ENCODE data around the gene CD81. TPM values are rescaled to one million over a fixed set of nuclear protein-coding genes. Genes with fewer than 3 reads are reported as not detected.

The CD81 gene
- total RNA-seq, 3 donors from 2014 or later (not counting 1 experiment from before 2014, with no cell fraction given) = 263 to 292 (median 263) TPM

DNA sequence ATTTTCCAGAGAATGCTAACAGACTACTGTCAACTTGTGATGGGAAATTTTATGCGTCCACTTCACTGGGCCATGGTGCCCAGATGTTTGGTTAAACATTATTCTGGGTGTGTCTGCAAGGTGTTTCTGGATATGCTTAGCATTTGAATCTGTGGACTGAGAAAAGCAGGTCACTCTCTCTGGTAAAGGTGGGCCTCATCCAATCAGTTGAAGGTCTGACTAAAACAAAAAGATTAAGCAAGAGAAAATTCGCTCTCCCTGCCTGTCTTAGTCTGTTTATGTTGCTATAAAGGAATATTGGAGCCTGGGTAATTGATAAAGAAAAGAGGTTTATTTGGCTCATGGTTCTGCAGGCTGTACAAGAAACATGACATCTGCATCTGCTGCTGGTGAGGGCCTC is 32.1 kb upstream of the CD81 start:
- Histone ChIP-seq H3K9me3 (ENCODE audit: control insufficient read depth, insufficient read depth, low read length) (peaks cover 9% of the 10 kb centered on the region), H3K27ac (ENCODE audit: low read length) (no peak overlapping the region), H3K4me3 (ENCODE audit: low read length) (no peak overlapping the region), H3K27me3 (ENCODE audit: control insufficient read depth, insufficient read depth, low read length) (no peaks in the 10 kb centered on the region), H3K4me1 (ENCODE audit: control insufficient read depth, insufficient read depth, low read length) (no peaks in the 10 kb centered on the region), H3K36me3 (ENCODE audit: control insufficient read depth, insufficient read depth, low read length) (no peaks in the 10 kb centered on the region)
- no peaks in the 10 kb centered on the region for H3K27me3 Mint-ChIP-seq (ENCODE audit: low read depth in 2 of 2)
- H3K9me3 Mint-ChIP-seq = no peaks in the 10 kb centered on the region
- DNase-seq (no peak), ATAC-seq (no peak)
- WGBS (ENCODE audit: insufficient coverage) = 82% methylated on average over 2 of the region's 2 CpGs
- no peak for TF ChIP-seq CTCF (IDR thresholded peaks at IDR 0.05)
- intact Hi-C loops (cut with micrococcal nuclease) = no loop called here
- H3K36me3 Mint-ChIP-seq = no peaks in the 10 kb centered on the region
- no peaks in the 10 kb centered on the region for H3K4me1 Mint-ChIP-seq
- H3K27ac Mint-ChIP-seq = no peak overlapping the region
- no peak overlapping the region for H3K4me3 Mint-ChIP-seq

DNA sequence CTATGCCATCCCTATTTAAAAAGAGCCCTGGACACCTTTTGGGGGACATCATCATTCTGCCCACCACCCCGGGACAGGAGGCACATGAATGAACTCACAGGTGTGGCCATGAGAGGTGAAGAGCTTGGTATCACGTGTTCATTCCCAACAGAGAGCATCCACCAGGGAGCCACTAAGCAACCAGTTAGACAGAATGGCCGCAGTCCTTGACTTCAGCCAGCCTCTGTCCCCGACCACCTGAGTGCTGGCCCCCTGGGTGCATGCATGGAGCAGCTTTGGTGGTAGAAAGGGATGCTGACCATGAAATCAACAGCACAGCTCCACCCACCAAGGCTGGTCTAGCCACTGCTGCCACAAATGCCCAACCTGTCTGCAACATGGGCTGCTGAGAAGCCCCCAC is 31.1 kb upstream of the CD81 start:
- Mint-ChIP-seq H3K27ac (no peak overlapping the region), H3K27me3 (ENCODE audit: low read depth in 2 of 2) (no peaks in the 10 kb centered on the region), H3K9me3 (no peaks in the 10 kb centered on the region), H3K36me3 (no peaks in the 10 kb centered on the region), H3K4me1 (no peaks in the 10 kb centered on the region), H3K4me3 (no peak overlapping the region)
- Histone ChIP-seq H3K27ac (ENCODE audit: low read length) (no peak overlapping the region), H3K36me3 (ENCODE audit: control insufficient read depth, insufficient read depth, low read length) (no peaks in the 10 kb centered on the region), H3K4me3 (ENCODE audit: low read length) (no peak overlapping the region), H3K4me1 (ENCODE audit: control insufficient read depth, insufficient read depth, low read length) (no peaks in the 10 kb centered on the region), H3K9me3 (ENCODE audit: control insufficient read depth, insufficient read depth, low read length) (peaks cover 9% of the 10 kb centered on the region), H3K27me3 (ENCODE audit: control insufficient read depth, insufficient read depth, low read length) (no peaks in the 10 kb centered on the region)
- DNase-seq = no peak
- TF ChIP-seq CTCF (IDR thresholded peaks at IDR 0.05) = no peak
- ATAC-seq = no peak
- intact Hi-C loops (cut with micrococcal nuclease) = no loop called here
- WGBS (ENCODE audit: insufficient coverage) = 87% methylated on average over 4 of the region's 4 CpGs

DNA sequence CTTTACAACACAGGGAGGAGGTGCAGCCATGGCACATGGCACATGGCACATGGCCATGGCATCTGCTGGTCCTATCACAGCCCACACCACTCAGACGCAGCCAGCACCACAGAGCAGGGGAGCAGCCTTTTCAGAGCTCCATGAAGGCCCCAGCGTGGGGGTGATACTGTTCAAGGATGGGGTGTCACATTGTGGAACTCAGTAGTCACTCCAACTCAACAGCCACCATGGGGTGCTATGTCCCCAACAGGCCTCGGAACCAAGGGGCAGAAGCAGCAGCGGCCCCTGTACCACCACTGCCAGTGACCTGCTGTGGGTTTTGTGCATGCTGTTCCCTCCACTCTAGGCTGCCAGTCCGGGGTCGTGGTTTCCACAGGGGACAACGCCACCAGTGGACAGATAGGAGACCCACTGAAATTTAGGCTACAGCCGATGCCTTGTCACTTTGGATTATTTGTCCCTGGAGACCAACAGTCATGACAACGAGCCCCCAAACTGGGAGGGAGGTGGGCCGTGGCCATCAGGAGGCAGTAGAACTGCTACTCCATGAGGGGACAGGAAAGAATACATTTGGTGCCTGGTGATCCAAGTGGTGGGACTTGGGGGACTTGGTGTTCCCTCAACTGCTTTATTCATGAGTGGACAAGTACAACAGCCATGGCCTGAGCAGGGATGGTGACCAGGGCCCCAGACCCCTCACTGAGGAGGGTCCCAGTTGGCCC is 30.4 kb upstream of the CD81 start:
- Histone ChIP-seq H3K27ac (ENCODE audit: low read length) (no peak overlapping the region), H3K36me3 (ENCODE audit: control insufficient read depth, insufficient read depth, low read length) (no peaks in the 10 kb centered on the region), H3K4me1 (ENCODE audit: control insufficient read depth, insufficient read depth, low read length) (no peaks in the 10 kb centered on the region), H3K4me3 (ENCODE audit: low read length) (no peak overlapping the region), H3K27me3 (ENCODE audit: control insufficient read depth, insufficient read depth, low read length) (no peaks in the 10 kb centered on the region), H3K9me3 (ENCODE audit: control insufficient read depth, insufficient read depth, low read length) (peaks cover 9% of the 10 kb centered on the region)
- no peak for ATAC-seq
- H3K27me3 Mint-ChIP-seq (ENCODE audit: low read depth in 2 of 2) = no peaks in the 10 kb centered on the region
- 90% methylated on average over 10 of the region's 10 CpGs for WGBS (ENCODE audit: insufficient coverage)
- no peak for DNase-seq
- no peak overlapping the region for H3K4me3 Mint-ChIP-seq
- intact Hi-C loops (cut with micrococcal nuclease) = no loop called here
- no peak for TF ChIP-seq CTCF (IDR thresholded peaks at IDR 0.05)
- H3K4me1 Mint-ChIP-seq = no peaks in the 10 kb centered on the region
- H3K36me3 Mint-ChIP-seq = no peaks in the 10 kb centered on the region
- H3K27ac Mint-ChIP-seq = no peak overlapping the region
- H3K9me3 Mint-ChIP-seq = no peaks in the 10 kb centered on the region

GRCh38 chr11:2347308-2347830 is 29.7 kb upstream of the CD81 start:
- Histone ChIP-seq H3K4me1 (ENCODE audit: control insufficient read depth, insufficient read depth, low read length) (no peaks in the 10 kb centered on the region), H3K27ac (ENCODE audit: low read length) (no peak overlapping the region), H3K27me3 (ENCODE audit: control insufficient read depth, insufficient read depth, low read length) (no peaks in the 10 kb centered on the region), H3K9me3 (ENCODE audit: control insufficient read depth, insufficient read depth, low read length) (peaks cover 9% of the 10 kb centered on the region), H3K4me3 (ENCODE audit: low read length) (no peak overlapping the region), H3K36me3 (ENCODE audit: control insufficient read depth, insufficient read depth, low read length) (no peaks in the 10 kb centered on the region)
- Mint-ChIP-seq H3K27me3 (ENCODE audit: low read depth in 2 of 2) (no peaks in the 10 kb centered on the region), H3K36me3 (no peaks in the 10 kb centered on the region), H3K9me3 (no peaks in the 10 kb centered on the region), H3K27ac (no peak overlapping the region), H3K4me1 (no peaks in the 10 kb centered on the region), H3K4me3 (no peak overlapping the region)
- ATAC-seq (no peak), DNase-seq (no peak)
- TF ChIP-seq CTCF (IDR thresholded peaks at IDR 0.05) = no peak
- intact Hi-C loops (cut with micrococcal nuclease) = no loop called here
- 91% methylated on average over 8 of the region's 9 CpGs for WGBS (ENCODE audit: insufficient coverage)

Data from natural killer cell (primary cell).